WERI-Rb-1 (cell line): ENCODE data around the gene ART3.

Experiments used
- DNase-seq: peaks from one replicate; pipeline ENCODE4 v3.0.0-alpha.2; 2020
- H3K27ac ChIP-seq: fragments of 250-450 bp; sonication (Bioruptor Pico); 2 replicates; pipeline ENCODE4 v1.5.1; 2020; ENCODE audit warnings: mild to moderate bottlenecking, moderate library complexity
- H3K27me3 ChIP-seq: fragments of 250-450 bp; sonication (Bioruptor Pico); 2 replicates; pipeline ENCODE4 v1.5.1; 2021; ENCODE audit warnings: mild to moderate bottlenecking, low read depth, moderate library complexity; ENCODE audit not compliant: insufficient read depth, severe bottlenecking
- H3K36me3 ChIP-seq: fragments of 250-450 bp; sonication (Bioruptor Pico); 2 replicates; pipeline ENCODE4 v1.5.1; 2020; ENCODE audit warnings: mild to moderate bottlenecking, moderate library complexity
- H3K4me3 ChIP-seq: 2 replicates; pipeline ENCODE4 v1.5.1; 2011; ENCODE audit warnings: low read depth, mild to moderate bottlenecking, control low read depth, low read length
- H3K9me3 ChIP-seq: fragments of 250-450 bp; sonication (Bioruptor Pico); 2 replicates; pipeline ENCODE4 v1.5.1; 2021; ENCODE audit warnings: mild to moderate bottlenecking, moderate library complexity; ENCODE audit not compliant: severe bottlenecking
- TF ChIP-seq, protein P1 (sequence below): IDR thresholded peaks from 2 replicates; pipeline ENCODE4 v1.5.1; 2011; ENCODE audit warnings: low read depth, mild to moderate bottlenecking, control low read depth, inconsistent platforms, low read length

Gene ART3

DNA sequence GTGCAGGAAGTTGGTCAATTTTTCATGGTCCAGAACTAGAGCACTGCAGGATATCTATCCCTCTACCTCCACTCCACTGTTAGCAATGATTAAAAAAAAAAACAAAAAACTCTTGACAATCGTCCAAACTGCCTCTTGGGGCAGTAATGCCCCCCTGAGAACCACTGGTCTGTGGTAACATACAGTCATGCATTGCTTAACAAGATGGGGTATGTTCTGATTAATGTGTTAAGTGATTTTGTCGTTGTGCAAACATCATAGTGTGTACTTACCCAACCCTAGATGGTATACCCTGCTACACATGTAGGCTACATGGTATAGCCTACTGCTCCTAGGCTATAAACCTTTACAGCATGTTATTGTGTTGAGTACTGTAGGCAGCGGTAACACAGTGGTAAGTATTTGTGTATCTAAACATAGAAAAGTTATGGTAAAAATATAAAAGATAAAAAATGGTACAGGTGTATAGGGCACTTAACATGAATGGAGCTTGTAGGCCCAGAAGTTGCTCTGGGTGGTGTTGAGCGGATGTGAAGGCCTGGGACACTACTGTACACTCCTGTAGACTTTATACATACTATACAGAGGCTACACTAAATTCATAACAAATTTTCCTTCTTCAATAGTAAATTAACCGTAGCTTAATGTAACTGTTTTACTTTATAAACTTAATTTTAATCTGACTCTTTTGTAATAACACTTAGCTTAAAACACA is 34.1 kb downstream of the ART3 start:
- Histone ChIP-seq H3K27ac (no peak overlapping the region), H3K36me3 (peaks cover 10% of the 10 kb centered on the region), H3K4me3 (no peak overlapping the region), H3K9me3 (no peaks in the 10 kb centered on the region), H3K27me3 (no peaks in the 10 kb centered on the region)
- TF ChIP-seq, protein P1, sequence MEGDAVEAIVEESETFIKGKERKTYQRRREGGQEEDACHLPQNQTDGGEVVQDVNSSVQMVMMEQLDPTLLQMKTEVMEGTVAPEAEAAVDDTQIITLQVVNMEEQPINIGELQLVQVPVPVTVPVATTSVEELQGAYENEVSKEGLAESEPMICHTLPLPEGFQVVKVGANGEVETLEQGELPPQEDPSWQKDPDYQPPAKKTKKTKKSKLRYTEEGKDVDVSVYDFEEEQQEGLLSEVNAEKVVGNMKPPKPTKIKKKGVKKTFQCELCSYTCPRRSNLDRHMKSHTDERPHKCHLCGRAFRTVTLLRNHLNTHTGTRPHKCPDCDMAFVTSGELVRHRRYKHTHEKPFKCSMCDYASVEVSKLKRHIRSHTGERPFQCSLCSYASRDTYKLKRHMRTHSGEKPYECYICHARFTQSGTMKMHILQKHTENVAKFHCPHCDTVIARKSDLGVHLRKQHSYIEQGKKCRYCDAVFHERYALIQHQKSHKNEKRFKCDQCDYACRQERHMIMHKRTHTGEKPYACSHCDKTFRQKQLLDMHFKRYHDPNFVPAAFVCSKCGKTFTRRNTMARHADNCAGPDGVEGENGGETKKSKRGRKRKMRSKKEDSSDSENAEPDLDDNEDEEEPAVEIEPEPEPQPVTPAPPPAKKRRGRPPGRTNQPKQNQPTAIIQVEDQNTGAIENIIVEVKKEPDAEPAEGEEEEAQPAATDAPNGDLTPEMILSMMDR = 0 out of 2 replicates have a peak, but pooled peaks have one; percentile 12
- no peak for DNase-seq

DNA sequence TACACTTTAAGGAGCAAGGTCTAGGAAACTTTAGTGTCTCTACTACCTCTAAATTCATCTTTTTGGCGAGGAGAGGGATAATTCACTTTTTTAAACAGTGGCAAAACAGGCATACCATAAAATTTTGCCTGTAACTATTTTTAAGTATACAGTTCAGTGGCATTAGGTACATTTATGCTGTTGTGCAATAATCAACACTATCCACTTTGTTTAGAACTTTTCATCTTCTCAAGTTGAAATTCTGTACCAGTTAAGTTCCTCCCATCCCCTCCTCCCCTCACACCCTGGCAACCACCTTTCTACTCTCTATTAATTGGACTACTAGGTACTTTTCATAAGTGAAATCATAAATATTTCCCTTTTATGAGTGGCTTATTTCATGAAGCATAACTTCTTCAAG is 42.3 kb downstream of the ART3 start:
- H3K27me3 ChIP-seq = no peaks in the 10 kb centered on the region

DNA sequence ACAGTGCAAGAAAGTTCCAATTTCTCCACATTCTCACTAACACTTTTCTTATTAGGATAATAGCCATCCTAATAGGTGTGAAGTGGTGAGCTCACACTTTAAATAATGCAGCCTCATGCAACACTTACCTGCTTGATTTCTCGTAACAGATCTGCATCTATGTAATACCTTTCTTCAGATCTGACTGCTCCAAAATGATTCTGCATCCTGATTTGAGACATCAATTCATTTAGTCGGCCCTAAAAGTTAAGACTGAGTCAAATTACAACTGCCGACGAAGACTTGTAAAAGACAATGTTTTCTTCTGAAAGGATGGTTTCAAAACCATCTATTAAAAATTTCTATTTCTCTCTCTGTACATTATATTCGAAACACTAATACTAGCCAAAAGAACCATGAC is 43.0 kb downstream of the ART3 start:
- Histone ChIP-seq H3K36me3 (peaks cover 78% of the 10 kb centered on the region), H3K9me3 (no peaks in the 10 kb centered on the region), H3K4me3 (no peak overlapping the region), H3K27ac (no peak overlapping the region), H3K27me3 (no peaks in the 10 kb centered on the region)
- TF ChIP-seq, protein P1 = no peak
- no peak for DNase-seq

More for the DNA sequence above, 42.3 kb downstream of the ART3 start:
- H3K36me3 ChIP-seq = peaks cover 74% of the 10 kb centered on the region
- no peaks in the 10 kb centered on the region for H3K9me3 ChIP-seq
- TF ChIP-seq, protein P1 = no peak
- DNase-seq = no peak
- H3K27ac ChIP-seq = no peak overlapping the region
- no peak overlapping the region for H3K4me3 ChIP-seq

DNA sequence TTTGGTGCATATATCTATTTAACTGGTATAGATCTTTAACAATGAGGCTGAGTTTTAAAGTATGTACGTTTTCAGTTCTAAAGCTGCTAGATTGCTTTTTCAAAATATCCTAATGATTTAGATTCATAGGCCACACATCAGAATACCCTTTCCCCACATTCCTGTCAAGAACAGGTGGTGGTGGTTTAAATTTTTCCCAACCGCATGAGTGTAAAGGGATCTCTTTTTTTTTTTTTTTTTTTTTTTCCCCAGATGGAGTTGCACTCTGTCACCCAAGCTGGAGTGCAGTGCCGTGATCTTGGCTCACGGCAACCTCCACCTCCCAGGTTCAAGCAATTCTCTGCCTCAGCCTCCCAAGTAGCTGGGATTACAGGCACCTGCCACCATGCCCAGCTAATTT is 45.7 kb downstream of the ART3 start:
- Histone ChIP-seq H3K36me3 (peaks cover 88% of the 10 kb centered on the region), H3K4me3 (no peak overlapping the region), H3K27ac (no peak overlapping the region), H3K27me3 (no peaks in the 10 kb centered on the region), H3K9me3 (no peaks in the 10 kb centered on the region)
- TF ChIP-seq, protein P1 = no peak
- DNase-seq = no peak

DNA sequence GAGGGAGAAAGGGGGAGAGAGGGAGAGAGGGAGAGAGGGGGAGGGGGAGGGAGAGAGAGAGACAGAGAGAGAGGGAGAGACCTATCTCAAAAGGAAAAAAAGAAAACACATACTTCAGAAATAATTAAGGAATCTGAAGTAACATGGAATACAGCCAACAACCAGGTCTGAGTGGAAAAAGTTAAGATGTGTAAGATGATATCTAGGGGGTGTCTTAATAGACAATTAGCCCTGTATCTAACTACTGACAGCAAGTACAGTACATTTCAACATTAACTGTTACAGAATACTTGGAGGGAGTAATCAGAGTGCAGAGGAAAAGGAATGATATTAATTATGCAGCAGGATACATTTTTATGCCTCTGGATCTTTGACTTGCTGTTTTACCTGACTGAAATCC is 51.3 kb downstream of the ART3 start:
- no peak overlapping the region for H3K4me3 ChIP-seq
- H3K27ac ChIP-seq = no peak overlapping the region
- peaks cover 58% of the 10 kb centered on the region for H3K36me3 ChIP-seq
- no peaks in the 10 kb centered on the region for H3K27me3 ChIP-seq
- H3K9me3 ChIP-seq = no peaks in the 10 kb centered on the region
- no peak for DNase-seq
- TF ChIP-seq, protein P1 = no peak

DNA sequence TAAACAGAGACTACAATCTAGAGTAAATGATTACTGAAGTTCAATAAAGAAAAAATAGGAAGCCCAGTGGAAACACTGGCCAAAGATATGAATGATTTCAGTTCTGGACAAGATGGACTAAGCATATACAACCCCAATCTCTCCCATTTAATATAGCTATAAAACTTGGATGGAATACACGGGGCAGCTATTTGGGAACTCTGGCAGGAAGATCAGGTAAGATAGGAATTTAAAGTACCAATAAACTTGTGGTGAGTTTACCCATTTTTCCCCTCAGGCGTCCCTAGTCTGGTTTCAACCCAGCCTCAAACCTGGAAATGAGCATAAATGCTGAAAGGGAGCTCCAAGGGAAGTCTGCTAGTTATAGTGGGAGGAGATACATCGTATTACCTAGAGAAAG is 53.2 kb downstream of the ART3 start:
- TF ChIP-seq, protein P1 = no peak
- Histone ChIP-seq H3K9me3 (no peaks in the 10 kb centered on the region), H3K36me3 (peaks cover 44% of the 10 kb centered on the region), H3K27me3 (no peaks in the 10 kb centered on the region), H3K27ac (no peak overlapping the region), H3K4me3 (no peak overlapping the region)
- DNase-seq = no peak
